NCI-H2107 treated with DMSO at 0.1 percent for 48 hours (cell line): ENCODE results near the gene RASGRP1.

Experiments used
- DNase-seq: peaks from one replicate; lab custom pipeline; 2025; ENCODE audit not compliant: unreplicated experiment; lab: John Stamatoyannopoulos, UW

The RASGRP1 gene

DNA sequence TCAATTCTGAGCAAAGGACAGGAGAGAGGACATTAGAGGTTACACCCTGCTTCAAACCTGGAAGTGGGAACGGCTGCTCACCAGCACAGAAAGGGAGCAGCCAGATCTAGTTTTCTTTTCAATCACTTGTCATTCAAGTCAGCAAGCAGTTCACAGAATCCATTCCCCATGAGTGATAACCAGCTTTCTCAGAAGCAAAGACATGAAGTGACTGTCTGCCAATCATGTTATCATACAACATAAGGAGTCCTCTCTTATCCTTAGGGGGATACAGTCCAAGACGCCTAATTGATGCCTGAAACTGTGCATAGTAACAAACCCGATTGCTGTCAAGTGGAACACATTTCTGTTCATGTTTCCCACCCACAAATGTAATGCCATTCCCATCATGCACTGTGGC lies 56.0 kb downstream of the RASGRP1 start:
- DNase-seq, result no peak

DNA sequence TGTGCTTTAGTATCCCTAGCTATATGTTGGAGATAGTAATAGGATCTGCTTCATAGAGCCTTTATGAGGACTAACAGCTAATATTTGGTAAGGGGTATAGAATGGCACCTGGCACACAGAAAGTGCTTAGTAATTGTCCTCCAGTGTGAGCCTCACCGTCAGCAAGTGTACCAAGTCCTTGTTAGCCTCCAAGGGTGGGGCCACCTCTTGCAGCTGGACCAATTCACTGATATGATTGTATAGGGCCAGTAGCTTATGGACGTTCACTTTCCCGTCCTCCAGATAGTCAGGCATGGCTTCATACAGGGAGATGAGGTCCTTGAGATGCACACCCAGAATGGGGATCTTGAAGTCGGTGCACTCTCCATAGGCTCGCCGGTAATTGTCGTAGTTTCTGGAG lies 57.0 kb downstream of the RASGRP1 start:
- no peak for DNase-seq

DNA sequence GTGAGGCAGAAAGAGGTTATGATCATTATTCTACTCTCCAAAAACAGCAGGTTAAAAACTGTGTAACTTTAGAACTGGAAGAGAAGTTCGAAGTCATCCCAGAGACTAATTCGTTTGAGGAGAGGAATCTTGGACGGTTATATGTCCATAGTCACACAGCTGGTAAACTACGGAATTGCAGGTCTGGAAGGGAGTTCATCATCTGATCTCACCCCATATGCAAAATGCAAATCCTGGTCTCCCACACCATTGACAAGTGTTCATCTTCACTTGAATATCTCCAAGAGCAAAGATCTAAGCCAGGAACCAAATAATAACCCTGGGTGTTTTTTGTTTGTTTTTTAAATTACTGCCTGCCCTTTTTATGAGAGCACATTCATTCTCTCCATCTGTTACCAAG lies 57.6 kb downstream of the RASGRP1 start:
- DNase-seq, result no peak

DNA sequence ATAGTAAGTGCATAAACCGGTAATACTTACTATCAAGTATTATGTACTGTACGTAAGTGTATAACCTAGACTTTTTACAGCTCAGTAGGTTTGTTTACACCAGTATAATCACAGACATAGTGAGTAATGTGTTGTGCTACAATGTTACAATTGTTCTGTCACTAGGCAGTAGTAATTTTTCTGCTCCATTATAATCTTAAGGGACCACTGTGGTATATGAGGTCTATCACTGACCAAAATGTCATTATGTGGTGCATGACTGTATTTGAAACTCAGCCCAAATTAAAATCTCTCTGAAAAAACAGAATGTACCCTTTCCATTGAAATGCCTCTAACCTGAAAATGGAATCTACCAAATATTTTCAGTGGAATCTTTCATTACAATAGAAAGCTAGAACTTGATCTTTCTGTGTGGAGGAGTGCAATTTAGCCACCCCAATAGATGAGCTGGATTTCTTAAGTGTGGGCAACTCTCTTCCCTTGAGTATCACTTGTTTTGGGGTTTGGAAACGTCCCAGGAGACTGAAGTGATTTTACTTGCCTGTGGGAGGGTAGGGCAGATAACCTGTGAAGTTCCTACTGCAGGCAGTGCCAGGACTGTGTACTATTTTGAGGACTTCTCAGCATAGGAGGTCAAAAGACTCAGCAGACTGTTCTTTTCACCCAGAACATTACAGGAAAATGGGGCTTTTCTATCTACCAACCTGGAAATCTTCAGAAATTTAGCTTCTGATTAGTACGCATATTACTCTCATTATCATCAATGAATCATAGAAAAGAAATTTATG lies 59.7 kb downstream of the RASGRP1 start:
- no peak for DNase-seq

DNA sequence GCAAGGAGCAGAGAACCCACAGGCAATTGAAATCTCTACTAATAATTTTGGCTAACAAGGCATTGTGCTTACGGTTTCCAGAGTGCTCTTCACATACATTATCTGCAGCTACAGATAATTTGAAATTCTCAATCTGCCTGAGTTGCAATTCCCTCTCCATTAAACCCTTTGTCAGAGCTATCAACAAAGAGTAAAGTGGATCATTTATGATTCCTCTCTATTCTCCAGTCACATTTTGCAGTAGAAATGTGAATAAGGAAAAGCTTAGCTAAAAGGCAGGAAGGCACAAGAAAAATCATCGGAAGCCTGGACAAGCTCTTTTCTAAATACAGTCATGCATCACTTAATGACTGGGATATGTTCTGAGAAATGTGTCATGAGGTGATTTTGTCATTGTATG lies 61.1 kb downstream of the RASGRP1 start:
- DNase-seq, result peak; percentile 49

DNA sequence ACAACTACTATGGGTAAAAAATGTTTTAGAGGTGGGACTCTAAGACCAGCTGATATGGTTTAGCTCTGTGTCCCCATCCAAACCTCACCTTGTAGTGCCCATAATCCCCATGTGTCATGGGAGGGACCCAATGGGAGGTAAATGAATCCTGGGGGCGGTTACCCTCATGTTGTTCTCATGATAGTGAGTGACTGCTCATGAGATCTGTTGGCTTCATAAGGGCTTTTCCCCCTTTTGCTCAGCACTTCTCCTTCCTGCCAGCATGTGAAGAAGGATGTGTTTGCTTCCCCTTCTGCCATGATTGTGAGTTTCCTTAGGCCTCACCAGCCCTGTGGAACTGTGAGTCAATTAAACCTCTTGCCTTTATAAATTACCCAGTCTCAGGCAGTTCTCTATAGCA lies 65.0 kb downstream of the RASGRP1 start:
- DNase-seq, result no peak

DNA sequence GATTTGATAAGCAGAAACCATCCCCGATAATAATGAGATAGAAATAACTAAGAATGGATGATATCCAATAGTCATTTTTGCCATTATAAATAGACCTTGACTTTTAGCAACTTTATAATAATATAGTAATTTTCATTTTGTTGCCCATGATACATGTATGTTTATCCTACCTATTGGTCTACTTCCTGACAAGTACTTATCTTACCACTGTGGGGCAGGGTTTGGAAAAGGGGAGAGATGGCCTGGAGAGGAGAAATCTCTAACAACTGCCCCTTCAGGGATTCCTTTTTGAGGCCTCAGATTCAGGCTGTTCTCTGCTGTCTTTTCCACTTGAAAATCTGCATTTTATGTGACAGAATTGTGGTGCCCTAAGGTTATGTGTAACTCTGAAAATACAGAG lies 68.5 kb downstream of the RASGRP1 start:
- DNase-seq, result no peak

DNA sequence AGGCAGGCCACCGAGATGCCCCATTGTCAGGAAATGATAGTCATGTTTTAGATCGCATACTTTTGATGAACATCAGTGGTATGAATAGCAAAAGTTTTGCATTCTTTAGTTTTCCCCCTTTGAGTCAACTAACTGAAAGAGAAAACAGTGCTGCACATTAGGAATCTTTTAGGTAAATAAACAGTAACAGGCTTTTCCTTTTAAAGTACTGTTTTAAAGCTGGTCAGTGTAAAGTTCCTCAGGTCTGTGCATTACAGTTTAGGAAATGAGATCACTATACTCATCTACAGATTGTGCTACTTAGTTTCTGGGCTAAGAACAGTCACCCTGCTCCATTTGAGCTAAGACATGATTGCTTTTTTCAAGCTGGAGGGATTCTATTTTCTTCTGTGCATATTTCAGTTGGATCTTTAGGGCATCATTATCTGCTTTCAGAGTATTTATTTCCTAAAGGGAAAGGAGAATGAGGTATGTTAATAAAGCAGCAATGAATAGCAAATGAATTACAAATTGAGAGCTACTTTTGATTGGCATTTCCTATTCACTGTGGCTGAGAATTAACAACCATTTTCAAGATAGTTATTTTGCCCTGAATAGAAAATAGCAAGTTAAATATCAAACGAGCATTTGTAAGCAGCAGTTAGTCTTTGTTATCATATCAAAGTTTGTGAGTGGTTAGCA lies 74.2 kb downstream of the RASGRP1 start:
- DNase-seq, result no peak

DNA sequence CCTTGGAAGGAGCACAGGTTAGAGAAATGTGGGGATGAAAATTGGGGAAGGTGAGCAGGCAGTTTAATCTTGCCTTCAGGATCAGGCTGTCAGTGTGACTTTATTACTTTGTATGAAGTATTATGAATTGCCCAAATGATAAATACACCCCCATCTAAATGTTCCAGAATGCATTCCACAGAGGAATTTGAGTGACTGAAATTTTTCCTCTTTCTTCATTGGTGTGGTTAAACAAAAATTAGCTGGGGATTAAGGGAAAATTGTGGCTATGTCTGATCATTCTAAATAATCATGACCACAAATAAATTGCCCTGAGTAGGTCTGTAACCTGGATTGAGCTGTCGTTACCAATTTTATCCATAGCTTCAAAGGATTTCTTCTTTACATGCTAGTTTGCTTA lies 77.2 kb downstream of the RASGRP1 start:
- no peak for DNase-seq

DNA sequence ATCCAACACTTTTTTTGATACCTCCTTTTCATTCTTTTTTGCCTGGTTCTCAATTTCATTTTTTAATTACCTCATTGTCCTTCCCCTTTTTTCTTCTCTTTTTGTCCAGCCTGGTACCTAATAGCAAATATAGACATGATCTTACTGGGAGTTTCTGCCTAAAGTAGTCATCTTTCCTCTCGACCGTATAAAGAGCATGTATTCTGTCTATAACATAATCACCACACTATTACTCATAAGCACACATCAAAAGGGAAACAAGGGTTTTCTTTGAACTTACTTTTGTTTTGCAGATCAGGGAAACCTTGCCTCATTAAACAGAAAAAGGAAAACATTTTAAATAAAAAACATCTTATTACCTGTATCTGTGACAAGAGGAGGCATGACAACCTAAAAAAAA lies 77.7 kb downstream of the RASGRP1 start:
- no peak for DNase-seq

DNA sequence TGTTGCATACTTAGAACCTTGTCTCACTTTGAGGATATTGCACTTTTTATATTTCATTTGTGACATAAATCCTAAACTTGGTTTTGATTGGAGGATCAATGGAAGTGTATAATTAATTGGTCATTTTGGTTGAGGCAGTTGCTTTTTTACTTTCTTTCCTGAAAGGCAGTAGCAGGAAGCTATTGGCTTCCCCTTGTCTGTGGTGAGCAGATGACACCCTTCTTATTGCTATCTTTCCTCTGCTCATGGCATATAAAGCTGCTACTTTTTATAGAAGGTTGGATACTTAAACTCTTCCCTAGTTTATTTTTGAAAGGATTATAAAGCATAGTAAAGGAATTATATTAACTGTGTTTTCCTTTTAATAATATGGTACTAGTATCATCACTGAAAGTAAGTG lies 82.0 kb downstream of the RASGRP1 start:
- DNase-seq, result no peak

DNA sequence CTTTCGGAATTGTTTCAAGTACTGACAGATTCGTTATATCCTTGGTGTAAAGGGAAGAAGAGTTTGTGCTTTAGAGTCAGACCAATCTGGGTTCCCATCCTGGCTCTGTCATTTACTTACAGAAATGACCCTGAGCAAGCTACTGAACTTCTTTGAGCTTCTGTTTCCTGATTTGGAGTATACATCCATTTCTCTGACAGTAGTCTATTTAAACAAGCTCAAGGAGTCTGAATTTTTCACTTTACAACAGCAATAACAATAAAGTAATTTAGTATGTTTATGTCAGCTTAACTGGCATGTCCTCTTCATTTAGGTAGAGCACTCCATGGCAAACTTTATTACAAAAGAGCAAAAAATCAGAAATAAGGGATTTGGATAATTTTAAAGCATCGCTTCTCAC lies 82.9 kb downstream of the RASGRP1 start:
- no peak for DNase-seq

DNA sequence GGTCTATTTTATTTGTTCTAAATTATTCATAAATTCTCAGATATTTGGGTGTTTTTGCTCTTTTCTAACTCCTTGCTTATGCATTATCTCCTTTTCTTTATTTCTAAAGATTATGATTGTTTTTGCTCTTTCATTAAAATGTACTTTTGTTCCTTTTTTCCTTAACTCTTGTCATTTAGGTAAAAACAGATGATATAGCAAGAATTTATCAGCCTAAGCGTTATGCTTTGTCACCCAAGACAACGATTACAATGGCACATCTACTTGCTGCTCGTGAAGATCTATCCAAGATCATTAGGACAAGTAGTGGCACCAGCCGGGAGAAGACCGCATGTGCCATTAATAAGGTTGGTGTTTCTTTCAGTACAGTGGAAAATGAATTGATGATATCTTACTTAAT lies 83.5 kb downstream of the RASGRP1 start:
- no peak for DNase-seq

DNA sequence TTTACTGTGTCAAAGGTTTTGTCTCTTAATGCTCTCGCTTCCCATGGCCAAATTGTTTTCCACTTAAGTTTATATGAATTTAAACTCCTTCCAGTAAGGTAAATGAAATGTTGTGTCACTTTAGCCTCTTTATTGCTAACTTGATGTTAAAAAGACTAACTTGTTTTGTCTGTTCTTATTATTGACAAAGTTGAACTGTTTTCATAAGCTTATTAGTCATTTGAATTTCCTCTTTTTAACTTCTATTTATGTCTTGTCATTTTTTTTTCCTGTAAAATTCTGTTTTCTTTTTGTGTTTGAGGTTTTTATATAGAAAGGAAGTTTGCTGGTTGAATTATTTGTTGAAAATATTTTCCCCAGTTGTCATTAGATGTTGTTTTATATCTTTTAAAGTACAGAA lies 84.9 kb downstream of the RASGRP1 start:
- no peak for DNase-seq

DNA sequence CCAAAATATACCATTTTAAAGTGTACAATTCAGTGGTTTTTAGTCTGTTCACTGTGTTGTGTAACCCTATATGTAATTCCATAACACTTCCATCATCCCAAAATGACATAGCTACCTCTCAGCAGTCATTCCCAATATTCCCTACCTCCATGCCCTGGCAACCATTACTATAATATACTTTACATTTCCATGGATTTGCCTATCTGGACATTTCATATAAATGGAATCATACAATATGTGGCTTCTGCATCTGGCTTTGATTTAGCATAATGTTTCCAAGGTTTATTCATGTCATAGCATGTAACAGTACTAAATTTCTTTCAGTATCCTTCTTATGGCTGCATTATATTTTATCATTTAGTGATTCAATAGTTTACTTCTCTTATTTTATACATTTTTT lies 85.3 kb downstream of the RASGRP1 start:
- no peak for DNase-seq

DNA sequence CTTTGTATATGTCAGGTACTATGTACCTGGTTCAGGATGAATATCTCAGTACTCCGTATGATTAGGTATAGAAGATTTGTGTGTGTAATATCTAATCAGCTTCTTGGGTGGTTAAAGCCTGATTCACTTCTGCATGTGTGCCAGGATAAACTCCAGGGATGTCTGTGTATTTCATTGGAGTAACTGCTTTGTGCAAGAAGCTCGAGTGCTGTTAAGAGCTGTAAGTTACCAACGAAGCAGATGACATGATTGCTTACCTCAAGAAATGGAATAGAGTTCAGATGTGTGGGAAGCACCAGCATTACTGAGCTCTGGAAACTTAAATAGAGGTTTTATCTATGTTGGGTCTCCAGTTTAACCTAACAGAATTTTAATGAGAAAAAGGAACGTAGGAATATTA lies 87.0 kb downstream of the RASGRP1 start:
- no peak for DNase-seq

DNA sequence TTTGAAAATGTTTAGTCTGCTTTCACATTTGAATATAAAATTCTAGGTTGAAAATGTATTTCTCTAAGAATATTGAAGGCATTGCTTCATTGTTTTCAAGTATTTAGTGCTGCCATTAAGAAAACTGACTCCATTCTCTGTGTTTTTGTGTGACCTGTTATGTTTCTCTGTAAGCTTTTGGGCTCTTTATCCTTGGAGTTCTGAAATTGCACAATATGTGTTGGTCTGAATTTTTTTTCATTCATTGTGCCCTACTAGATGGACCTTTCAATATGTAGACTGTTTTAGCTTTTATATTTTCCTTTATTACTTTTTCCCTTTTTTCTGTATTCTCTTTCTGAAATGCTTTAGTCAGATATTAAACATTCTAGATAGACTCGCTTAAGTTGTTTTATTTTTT lies 88.5 kb downstream of the RASGRP1 start:
- DNase-seq, result no peak

DNA sequence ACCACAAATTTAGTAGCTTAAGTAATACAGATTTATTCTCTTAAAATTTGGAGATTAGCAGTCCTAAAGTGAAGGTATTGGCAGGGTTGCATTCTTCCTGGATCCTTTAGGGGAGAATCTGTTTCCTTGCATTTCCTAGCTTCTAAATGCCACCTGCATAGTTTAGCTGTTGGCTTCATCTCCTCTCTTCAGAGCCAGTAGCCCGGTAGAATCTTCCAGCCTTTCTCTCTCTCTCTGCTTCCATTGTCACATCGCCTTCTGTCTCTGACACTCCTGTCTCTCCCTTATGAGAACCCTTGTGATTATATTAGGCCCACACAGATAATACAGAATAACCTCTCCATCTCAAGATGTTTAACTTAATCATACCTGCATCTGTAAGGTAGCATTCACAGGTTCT lies 89.3 kb downstream of the RASGRP1 start:
- DNase-seq, result no peak

DNA sequence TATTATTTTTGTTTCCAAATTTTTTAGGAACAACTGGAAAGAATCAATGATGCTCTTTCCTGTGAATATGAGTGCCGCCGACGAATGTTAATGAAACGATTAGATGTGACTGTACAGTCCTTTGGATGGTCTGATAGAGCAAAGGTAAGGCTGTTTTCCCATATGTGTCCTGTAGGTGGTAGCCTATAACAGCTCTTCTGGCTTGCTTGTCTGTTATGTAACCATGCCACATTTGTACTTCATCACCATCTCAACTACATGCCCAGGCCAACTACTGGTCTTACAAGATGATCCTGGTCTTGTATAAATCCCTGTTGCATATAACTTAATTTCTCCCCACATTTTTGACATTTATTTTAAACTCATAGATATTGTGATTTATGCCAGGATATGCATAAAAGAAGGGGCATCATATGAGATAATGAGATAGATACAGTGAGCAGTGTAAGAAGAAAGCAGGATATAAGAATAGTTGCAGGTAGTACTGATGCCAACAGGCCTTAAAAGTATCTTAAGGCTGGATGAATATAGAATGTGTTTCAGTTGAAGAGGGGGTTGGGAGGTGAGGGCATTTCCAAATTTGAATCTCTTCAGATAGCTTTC lies 90.4 kb downstream of the RASGRP1 start:
- peak; percentile 43 for DNase-seq

DNA sequence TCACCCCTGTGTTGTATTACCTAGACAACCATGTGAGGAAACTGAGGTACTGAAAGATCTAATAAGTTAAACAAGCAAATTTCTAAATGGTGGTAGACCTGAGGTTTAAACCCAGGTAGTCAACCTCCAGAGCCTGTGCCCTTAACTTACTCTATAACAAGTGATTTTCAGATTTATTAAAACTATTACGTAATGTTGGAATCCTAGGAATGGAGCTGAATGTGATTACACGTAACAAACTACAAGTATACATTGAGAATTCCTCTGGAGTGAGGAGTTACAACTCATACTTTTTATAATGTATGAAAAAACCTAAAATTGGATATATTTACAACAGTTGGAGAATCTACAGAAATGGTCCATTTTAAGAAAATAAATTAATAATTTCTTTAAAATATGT lies 92.6 kb downstream of the RASGRP1 start:
- no peak for DNase-seq

DNA sequence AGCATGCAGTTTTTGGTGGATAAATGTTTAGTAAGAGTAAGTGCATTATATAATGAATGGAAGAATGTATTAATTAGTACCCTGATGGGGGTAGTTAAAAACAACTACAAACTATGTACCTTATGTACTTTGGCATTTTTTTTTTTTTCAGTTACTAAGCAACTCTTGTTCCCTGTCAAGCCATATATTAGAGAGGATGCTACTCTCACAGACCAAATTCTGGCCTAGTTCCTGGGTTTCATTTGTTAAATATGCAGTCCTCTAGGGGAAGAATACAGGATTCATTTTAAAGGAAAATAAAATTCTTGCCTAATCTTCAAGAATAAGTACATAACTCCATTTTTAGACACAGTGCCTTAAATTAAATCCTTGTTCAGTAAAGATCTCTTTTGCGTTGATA lies 93.8 kb downstream of the RASGRP1 start:
- no peak for DNase-seq

DNA sequence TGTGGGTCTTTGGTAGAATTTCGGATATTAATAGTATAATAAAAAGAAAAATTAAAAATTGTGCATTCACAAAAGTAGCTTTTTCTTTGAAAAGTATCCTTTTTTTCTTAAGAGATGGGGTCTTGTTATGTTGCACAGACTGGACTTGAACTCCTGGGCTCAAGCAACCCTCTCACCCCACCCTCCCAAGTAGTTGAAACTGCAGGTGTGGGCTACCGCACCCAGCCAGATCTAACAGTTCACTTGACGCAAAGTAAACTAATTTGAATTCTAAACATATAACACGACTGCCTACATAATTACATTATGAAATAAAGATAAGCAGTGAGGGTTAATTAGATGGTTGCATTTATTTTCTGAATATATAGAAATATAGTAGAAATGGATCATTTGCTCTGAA lies 99.9 kb downstream of the RASGRP1 start:
- DNase-seq, result no peak
